HCT116 (cell line): ENCODE data around the gene PRTG. TPM values are rescaled to one million over a fixed set of nuclear protein-coding genes. Genes with fewer than 3 reads are reported as not detected.

ENCODE experiments used
- ATAC-seq: fragments of 200-7000 bp; cut with Tn5 transposase; 2 replicates; pipeline ENCODE4 v1.9.1; 2020; ENCODE audit warnings: mild to moderate bottlenecking, moderate library complexity
- BruUV-seq: library from RNA; stranded (reverse); fragments of 400-500 nt; replicated peaks from 2 replicates; lab custom pipeline; 2021; lab: Mats Ljungman, UMichigan
- CTCF ChIA-PET: fragments of 300-600 bp; sonication (Branson Sonifier 250); formaldehyde crosslinking; loops from one replicate; lab custom pipeline; 2021; ENCODE audit warnings: antibody characterized with exemption; lab: Charles Lee
- POLR2A ChIA-PET: fragments of 300-600, 350-600 bp; sonication (Branson Sonifier 250); formaldehyde crosslinking; loops from one replicate; lab custom pipeline; 2021; ENCODE audit warnings: antibody characterized with exemption; lab: Charles Lee
- RAD21 ChIA-PET, 2 experiments: fragments of 300-600 bp; sonication (Branson Sonifier 250); formaldehyde crosslinking; loops; one replicate each; lab custom pipeline; 2023; ENCODE audit warnings: low total read pairs in 2 of 2; ENCODE audit not compliant: uncharacterized antibody in 2 of 2, unreplicated experiment in 2 of 2, low non-redundant PET in 1 of 2; lab: Charles Lee
- DNase-seq: peaks from one replicate; pipeline ENCODE4 v3.0.0-alpha.2; 2010; ENCODE audit warnings: low read depth, low spot score
- H2AFZ ChIP-seq: fragments of 200-600 bp; shearing (Covaris generic), sonication (generic); 2 replicates; pipeline ENCODE4 v1.6.1; 2017; ENCODE audit warnings: low read depth, mixed run types, mixed read lengths, antibody characterized with exemption, low read length; ENCODE audit not compliant: poor library complexity, severe bottlenecking
- H3K27ac ChIP-seq: 2 replicates; pipeline ENCODE4 v1.5.1; 2012; ENCODE audit warnings: low read depth, low read length
- H3K27me3 ChIP-seq: fragments of 200-600 bp; sonication (generic); 2 replicates; pipeline ENCODE4 v1.6.1; 2016; ENCODE audit warnings: mixed run types, low read length, mixed read lengths; ENCODE audit not compliant: insufficient read depth
- H3K36me3 ChIP-seq, 2 experiments: fragments of 200-500 bp in 1 of 2; fragments of 200-600 bp in 1 of 2; sonication (Bioruptor generic) in 1 of 2; sonication (generic) in 1 of 2; 2 replicates each; pipeline versions ENCODE4 v1.5.1 to v1.6.1; 2014 to 2016; ENCODE audit warnings: low read length in 2 of 2, inconsistent platforms in 1 of 2, mixed read lengths in 1 of 2, mixed run types in 1 of 2; ENCODE audit not compliant: insufficient read depth in 2 of 2, control insufficient read depth in 1 of 2
- H3K4me1 ChIP-seq, 2 experiments: fragments of 200-600 bp in 1 of 2; sonication (generic) in 1 of 2; 2 replicates each; pipeline versions ENCODE4 v1.5.1 to v1.6.1; 2012 to 2017; ENCODE audit warnings: low read length in 2 of 2, inconsistent platforms in 1 of 2, mild to moderate bottlenecking in 1 of 2, mixed read lengths in 1 of 2, mixed run types in 1 of 2, moderate library complexity in 1 of 2; ENCODE audit not compliant: insufficient read depth in 2 of 2, control insufficient read depth in 1 of 2
- H3K4me2 ChIP-seq: fragments of 200-600 bp; sonication (generic); 2 replicates; pipeline ENCODE4 v1.6.1; 2017; ENCODE audit warnings: mixed run types, low read length, mixed read lengths
- H3K4me3 ChIP-seq, 2 experiments: fragments of 200-600 bp in 1 of 2; sonication (generic) in 1 of 2; replicated peaks in 1 of 2; 2 replicates each; pipeline ENCODE4 v1.5.1; 2011 to 2016; ENCODE audit warnings: low read length in 2 of 2, control low read depth in 1 of 2, low read depth in 1 of 2, mild to moderate bottlenecking in 1 of 2, mixed read lengths in 1 of 2, mixed run types in 1 of 2
- H3K79me2 ChIP-seq: fragments of 200-600 bp; sonication (generic); 2 replicates; pipeline ENCODE4 v1.6.1; 2017; ENCODE audit warnings: mild to moderate bottlenecking, mixed run types, low read length, moderate library complexity, mixed read lengths; ENCODE audit not compliant: insufficient read depth
- H3K9ac ChIP-seq: fragments of 200-600 bp; sonication (generic); 2 replicates; pipeline ENCODE4 v1.6.1; 2016; ENCODE audit warnings: low read length, mixed read lengths
- H3K9me2 ChIP-seq: fragments of 200-600 bp; sonication (generic), shearing (Covaris generic); 2 replicates; pipeline ENCODE4 v1.6.1; 2017; ENCODE audit warnings: mixed run types, mild to moderate bottlenecking, moderate library complexity; ENCODE audit not compliant: insufficient read depth
- H3K9me3 ChIP-seq, 2 experiments: fragments of 200-500 bp in 1 of 2; fragments of 200-600 bp in 1 of 2; sonication (Bioruptor generic) in 1 of 2; sonication (generic) in 1 of 2; 2 replicates each; pipeline ENCODE4 v1.6.1; 2014 to 2017; ENCODE audit warnings: low read length in 2 of 2, mixed read lengths in 2 of 2, inconsistent platforms in 1 of 2, low read depth in 1 of 2, mild to moderate bottlenecking in 1 of 2, mixed run types in 1 of 2, moderate library complexity in 1 of 2; ENCODE audit not compliant: control insufficient read depth in 1 of 2, insufficient read depth in 1 of 2
- H4K20me1 ChIP-seq: fragments of 200-600 bp; sonication (generic), shearing (Covaris generic); 2 replicates; pipeline ENCODE4 v1.6.1; 2017; ENCODE audit warnings: mixed run types, mild to moderate bottlenecking, moderate library complexity; ENCODE audit not compliant: insufficient read depth
- ATF3 ChIP-seq: IDR thresholded peaks from 2 replicates; pipeline ENCODE4 v1.6.1; 2012
- CEBPB ChIP-seq: IDR thresholded peaks from 2 replicates; pipeline ENCODE4 v1.6.1; 2012; ENCODE audit warnings: low read depth
- CTCF ChIP-seq, 3 experiments: fragments of 200-600 bp in 1 of 3; sonication (generic) in 1 of 3; IDR thresholded peaks in 2 of 3; conservative IDR thresholded peaks in 1 of 3; 2 replicates each; pipeline ENCODE4 v1.5.1; 2012 to 2017; ENCODE audit warnings: low read depth in 2 of 3, low read length in 2 of 3, antibody characterized with exemption in 1 of 3, borderline replicate concordance in 1 of 3, control low read depth in 1 of 3, mild to moderate bottlenecking in 1 of 3, mixed read lengths in 1 of 3, mixed run types in 1 of 3, moderate library complexity in 1 of 3; ENCODE audit not compliant: insufficient read depth in 1 of 3
- EGR1 ChIP-seq: IDR thresholded peaks from 2 replicates; pipeline ENCODE4 v1.6.1; 2012; ENCODE audit warnings: low read depth
- ELF1 ChIP-seq: IDR thresholded peaks from 2 replicates; pipeline ENCODE4 v1.6.1; 2012; ENCODE audit warnings: low read depth, borderline replicate concordance
- EZH2 ChIP-seq: fragments of 200-600 bp; sonication (generic); IDR thresholded peaks from 2 replicates; pipeline ENCODE4 v1.6.1; 2017; ENCODE audit warnings: antibody characterized with exemption, mixed run types
- EZH2phosphoT487 ChIP-seq: fragments of 200-600 bp; IDR thresholded peaks from 2 replicates; pipeline ENCODE4 v1.6.1; 2018; ENCODE audit warnings: antibody characterized with exemption, borderline replicate concordance
- FOSL1 ChIP-seq: IDR thresholded peaks from 2 replicates; pipeline ENCODE4 v1.6.1; 2012; ENCODE audit warnings: low read depth
- JUND ChIP-seq: IDR thresholded peaks from 2 replicates; pipeline ENCODE4 v1.6.1; 2012
- MAX ChIP-seq: IDR thresholded peaks from 2 replicates; pipeline ENCODE4 v1.6.1; 2012
- RAD21 ChIP-seq: IDR thresholded peaks from 2 replicates; pipeline ENCODE4 v1.6.1; 2012; ENCODE audit warnings: low read depth, mild to moderate bottlenecking
- REST ChIP-seq: IDR thresholded peaks from 2 replicates; pipeline ENCODE4 v1.6.1; 2012; ENCODE audit warnings: low read depth
- SIN3A ChIP-seq: IDR thresholded peaks from 2 replicates; pipeline ENCODE4 v1.6.1; 2012; ENCODE audit warnings: low read depth
- SP1 ChIP-seq: IDR thresholded peaks from 2 replicates; pipeline ENCODE4 v1.6.1; 2012; ENCODE audit warnings: low read depth
- SRF ChIP-seq: IDR thresholded peaks from 2 replicates; pipeline ENCODE4 v1.6.1; 2012; ENCODE audit warnings: low read depth
- YY1 ChIP-seq: IDR thresholded peaks from 2 replicates; pipeline ENCODE4 v1.6.1; 2011; ENCODE audit warnings: low read length, low read depth, moderate library complexity, mild to moderate bottlenecking; ENCODE audit not compliant: insufficient replicate concordance; ENCODE audit errors: extremely low read depth
- ZFX ChIP-seq: fragments of 450-650 bp; IDR thresholded peaks from 2 replicates; pipeline ENCODE4 v1.6.1; 2017
- ZNF274 ChIP-seq: fragments of 200-500 bp; sonication (Bioruptor generic); IDR thresholded peaks from 2 replicates; pipeline ENCODE4 v1.6.1; 2014; ENCODE audit warnings: mild to moderate bottlenecking, low read depth, low read length, inconsistent platforms
- intact Hi-C: fragments of 100-400 bp; cut with micrococcal nuclease; formaldehyde crosslinking; loops from 2 replicates; pipeline ENCODE4 v1.10.0; 2022
- total RNA-seq: library from RNA; stranded (reverse); gene quantifications from one replicate; pipeline ENCODE4 v1.2.1, GENCODE V29; 2021; ENCODE audit not compliant: unreplicated experiment
- TF ChIP-seq, protein P1 (sequence below): IDR thresholded peaks from 2 replicates; pipeline ENCODE4 v1.6.1; 2011; ENCODE audit warnings: mild to moderate bottlenecking, low read length, moderate library complexity; ENCODE audit not compliant: insufficient replicate concordance; ENCODE audit errors: extremely low read depth

The PRTG gene
- total RNA-seq, 1 experiment from 2014 or later, result not detected

DNA sequence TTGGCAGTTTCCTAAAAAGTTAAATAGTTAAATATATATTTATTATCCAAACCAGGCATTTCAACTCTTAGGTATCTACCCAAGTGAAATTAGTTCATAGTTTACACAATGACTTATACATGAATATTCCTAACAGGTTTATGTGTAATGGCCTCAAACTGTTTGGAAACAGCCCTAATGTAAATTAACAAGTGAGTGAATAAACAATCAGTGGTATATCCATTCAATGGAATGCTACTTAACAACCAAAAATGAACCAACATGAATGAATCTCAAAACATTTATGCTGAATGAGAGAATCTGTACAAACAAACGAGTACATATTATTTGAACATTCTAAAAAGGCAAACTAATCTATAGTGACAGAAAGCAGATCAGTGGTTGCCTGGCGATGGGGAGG is 33.5 kb downstream of the PRTG start:
- intact Hi-C loops, result no loop called here
- ChIA-PET RAD21 (no interaction called here), CTCF (no interaction called here), POLR2A (no interaction called here)
- no peaks in the 10 kb centered on the region for H3K79me2 ChIP-seq
- H3K9ac ChIP-seq, result no peak overlapping the region
- H3K9me2 ChIP-seq, result no peaks in the 10 kb centered on the region
- no peak for DNase-seq
- no peaks in the 10 kb centered on the region for H3K9me3 ChIP-seq
- H3K4me2 ChIP-seq, result no peak overlapping the region
- no TSS peak for BruUV-seq
- H4K20me1 ChIP-seq, result no peaks in the 10 kb centered on the region
- TF ChIP-seq CEBPB (no peak), SRF (no peak), ZNF274 (no peak), ELF1 (no peak), FOSL1 (no peak), YY1 (no peak), RAD21 (no peak), EZH2 (no peak), ZFX (no peak), EZH2phosphoT487 (no peak), SP1 (no peak), SIN3A (no peak), ATF3 (no peak), CTCF (IDR thresholded peaks at IDR 0.05 in 2 of 3, conservative IDR thresholded peaks at IDR 0.05 in 1 of 3; ENCODE audit: borderline replicate concordance in 1 of 3, insufficient read depth in 1 of 3, low read depth in 2 of 3, low read length in 2 of 3) (no peak), MAX (no peak), JUND (no peak), REST (no peak), EGR1 (no peak)
- TF ChIP-seq, protein P1, sequence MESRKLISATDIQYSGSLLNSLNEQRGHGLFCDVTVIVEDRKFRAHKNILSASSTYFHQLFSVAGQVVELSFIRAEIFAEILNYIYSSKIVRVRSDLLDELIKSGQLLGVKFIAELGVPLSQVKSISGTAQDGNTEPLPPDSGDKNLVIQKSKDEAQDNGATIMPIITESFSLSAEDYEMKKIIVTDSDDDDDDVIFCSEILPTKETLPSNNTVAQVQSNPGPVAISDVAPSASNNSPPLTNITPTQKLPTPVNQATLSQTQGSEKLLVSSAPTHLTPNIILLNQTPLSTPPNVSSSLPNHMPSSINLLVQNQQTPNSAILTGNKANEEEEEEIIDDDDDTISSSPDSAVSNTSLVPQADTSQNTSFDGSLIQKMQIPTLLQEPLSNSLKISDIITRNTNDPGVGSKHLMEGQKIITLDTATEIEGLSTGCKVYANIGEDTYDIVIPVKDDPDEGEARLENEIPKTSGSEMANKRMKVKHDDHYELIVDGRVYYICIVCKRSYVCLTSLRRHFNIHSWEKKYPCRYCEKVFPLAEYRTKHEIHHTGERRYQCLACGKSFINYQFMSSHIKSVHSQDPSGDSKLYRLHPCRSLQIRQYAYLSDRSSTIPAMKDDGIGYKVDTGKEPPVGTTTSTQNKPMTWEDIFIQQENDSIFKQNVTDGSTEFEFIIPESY, result no peak
- no peaks in the 10 kb centered on the region for H3K36me3 ChIP-seq
- no peaks in the 10 kb centered on the region for H3K4me1 ChIP-seq
- H3K4me3 ChIP-seq, result no peak overlapping the region
- H3K27ac ChIP-seq, result no peak overlapping the region
- ATAC-seq, result no peak
- no peaks in the 10 kb centered on the region for H3K27me3 ChIP-seq
- H2AFZ ChIP-seq, result no peak overlapping the region
